ENCODE results near the gene BTG1. TPM values are rescaled to one million over a fixed set of nuclear protein-coding genes. Genes with fewer than 3 reads are reported as not detected.

BTG1 gene
- total and polyA plus RNA-seq, 9 of the 15 experiments (the other 6 are each of a cell fraction or from before 2014, with no cell fraction given): 3.7 to 28.6 (median 7.4) TPM

DNA sequence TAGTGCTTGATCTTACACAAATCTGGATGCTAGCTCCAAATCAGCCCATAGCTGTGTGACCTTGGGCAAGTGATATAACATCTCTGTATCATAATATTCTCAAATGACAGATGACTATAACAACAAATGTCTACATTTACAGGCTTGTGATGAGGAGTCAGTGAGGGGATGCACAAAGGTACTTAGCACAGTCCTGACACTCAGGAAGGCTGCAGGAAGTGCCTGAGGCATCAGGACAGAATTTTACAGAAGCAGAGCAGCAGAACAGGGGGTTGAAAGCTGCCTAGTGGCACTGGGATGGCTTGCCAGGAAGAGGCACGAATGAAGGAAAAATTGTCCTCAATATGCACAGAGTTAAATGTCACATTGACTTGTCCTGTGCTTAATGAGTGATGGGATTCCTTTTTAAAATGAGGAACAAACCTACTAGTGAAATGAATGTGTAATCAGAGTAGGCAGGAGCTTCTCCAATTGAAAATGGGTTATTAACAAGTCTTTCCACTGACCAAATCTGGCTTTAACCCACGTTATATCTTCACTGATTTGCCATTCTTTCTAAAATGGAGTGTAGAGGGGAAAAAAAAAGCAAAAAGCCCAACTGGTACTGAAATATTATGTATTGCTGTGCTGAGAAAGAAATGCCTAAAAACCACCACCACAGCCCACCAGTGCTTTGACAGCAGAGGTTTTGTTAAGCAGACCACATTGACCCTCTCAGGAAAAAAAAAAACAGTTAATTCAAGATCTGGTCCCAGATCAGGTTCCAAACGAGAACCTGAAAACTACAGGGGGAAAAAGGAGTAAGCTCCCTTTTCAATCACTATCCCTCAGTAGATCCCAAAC is 11.6 kb downstream of the BTG1 start:
- in situ Hi-C loops (cut with MboI): no loop called here
- no peak overlapping the region for H2AFZ ChIP-seq (ENCODE audit: low read depth, low read length)
- H3K9me3 ChIP-seq (replicated peaks; ENCODE audit: control insufficient read depth, insufficient read depth, low read depth, low read length): no peaks in the 10 kb centered on the region
- peaks cover 97% of the 10 kb centered on the region for H3K79me2 ChIP-seq (ENCODE audit: control insufficient read depth, insufficient read depth, low read length)
- FAIRE-seq (no peak), DNase-seq (ENCODE audit: extremely low read depth in 1 of 4, low spot score in 3 of 4) (no peak), ATAC-seq (peak; percentile 19)
- H3K4me2 ChIP-seq (ENCODE audit: insufficient read depth, low read length): no peak overlapping the region
- H3K9ac ChIP-seq (ENCODE audit: insufficient read depth in 1 of 2, low read depth in 2 of 2, low read length in 2 of 2): no peak overlapping the region
- WGBS (ENCODE audit: insufficient coverage, low coverage, missing lambda C conversion rate): 46% methylated on average over 3 of the region's 3 CpGs
- peaks cover 4% of the 10 kb centered on the region for H3K9me1 ChIP-seq (ENCODE audit: control insufficient read depth, insufficient read depth, low read length)
- intact Hi-C loops (cut with micrococcal nuclease): no loop called here
- peaks cover 4% of the 10 kb centered on the region for H4K20me1 ChIP-seq (replicated peaks; ENCODE audit: control insufficient read depth, insufficient read depth, low read length)
- TF ChIP-seq, protein P1, sequence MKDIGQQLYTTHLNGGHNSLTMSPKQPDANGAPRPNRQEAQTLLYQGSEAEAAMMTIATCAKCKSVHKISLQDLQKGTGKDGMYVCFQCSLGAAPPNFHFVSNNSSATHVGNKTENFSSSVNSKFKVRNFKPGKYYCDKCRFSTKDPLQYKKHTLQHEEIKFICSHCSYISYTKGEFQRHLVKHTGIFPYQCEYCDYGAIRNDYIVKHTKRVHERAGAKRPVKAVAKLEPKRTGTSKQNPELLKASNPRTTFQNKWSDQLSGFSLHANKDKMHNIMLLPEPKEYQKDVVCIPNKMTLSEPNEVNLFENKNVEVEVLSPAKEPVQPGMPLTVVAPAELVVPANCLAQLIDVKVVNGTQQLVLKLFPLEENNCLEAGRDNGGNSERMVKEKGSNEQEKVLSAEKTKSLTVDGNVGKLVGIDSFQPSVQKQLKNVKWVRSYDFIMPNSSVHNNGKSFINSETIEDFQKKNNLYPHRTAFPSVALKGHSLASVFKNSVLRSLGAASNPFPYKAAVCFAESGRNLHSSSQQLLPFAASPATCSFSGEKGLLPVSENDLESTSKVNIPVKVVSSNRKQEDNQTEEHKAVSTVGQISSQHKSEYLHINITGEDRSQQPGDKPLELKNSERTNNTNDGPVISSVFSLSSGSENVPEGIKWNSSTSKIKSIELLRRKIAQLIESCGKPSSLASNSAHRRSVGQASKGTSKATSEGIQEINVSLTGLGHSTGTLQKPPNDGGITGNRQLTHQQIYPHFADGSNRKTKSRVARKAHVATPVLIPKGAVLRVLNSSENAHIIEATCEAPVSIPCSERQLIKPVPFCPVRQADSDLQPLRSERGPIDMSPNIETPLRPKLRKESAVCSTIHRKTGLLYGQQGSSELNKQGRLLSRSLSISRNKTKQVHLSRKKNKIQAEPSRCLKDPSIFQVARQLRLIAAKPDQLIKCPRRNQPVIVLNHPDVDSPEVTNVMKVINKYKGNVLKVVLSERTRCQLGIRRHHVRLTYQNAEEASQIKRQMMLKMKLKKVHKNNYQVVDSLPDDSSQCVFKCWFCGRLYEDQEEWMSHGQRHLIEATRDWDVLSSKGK (CRISPR knock-in tag; IDR thresholded peaks at IDR 0.05): no peak
- TF ChIP-seq, protein P2, sequence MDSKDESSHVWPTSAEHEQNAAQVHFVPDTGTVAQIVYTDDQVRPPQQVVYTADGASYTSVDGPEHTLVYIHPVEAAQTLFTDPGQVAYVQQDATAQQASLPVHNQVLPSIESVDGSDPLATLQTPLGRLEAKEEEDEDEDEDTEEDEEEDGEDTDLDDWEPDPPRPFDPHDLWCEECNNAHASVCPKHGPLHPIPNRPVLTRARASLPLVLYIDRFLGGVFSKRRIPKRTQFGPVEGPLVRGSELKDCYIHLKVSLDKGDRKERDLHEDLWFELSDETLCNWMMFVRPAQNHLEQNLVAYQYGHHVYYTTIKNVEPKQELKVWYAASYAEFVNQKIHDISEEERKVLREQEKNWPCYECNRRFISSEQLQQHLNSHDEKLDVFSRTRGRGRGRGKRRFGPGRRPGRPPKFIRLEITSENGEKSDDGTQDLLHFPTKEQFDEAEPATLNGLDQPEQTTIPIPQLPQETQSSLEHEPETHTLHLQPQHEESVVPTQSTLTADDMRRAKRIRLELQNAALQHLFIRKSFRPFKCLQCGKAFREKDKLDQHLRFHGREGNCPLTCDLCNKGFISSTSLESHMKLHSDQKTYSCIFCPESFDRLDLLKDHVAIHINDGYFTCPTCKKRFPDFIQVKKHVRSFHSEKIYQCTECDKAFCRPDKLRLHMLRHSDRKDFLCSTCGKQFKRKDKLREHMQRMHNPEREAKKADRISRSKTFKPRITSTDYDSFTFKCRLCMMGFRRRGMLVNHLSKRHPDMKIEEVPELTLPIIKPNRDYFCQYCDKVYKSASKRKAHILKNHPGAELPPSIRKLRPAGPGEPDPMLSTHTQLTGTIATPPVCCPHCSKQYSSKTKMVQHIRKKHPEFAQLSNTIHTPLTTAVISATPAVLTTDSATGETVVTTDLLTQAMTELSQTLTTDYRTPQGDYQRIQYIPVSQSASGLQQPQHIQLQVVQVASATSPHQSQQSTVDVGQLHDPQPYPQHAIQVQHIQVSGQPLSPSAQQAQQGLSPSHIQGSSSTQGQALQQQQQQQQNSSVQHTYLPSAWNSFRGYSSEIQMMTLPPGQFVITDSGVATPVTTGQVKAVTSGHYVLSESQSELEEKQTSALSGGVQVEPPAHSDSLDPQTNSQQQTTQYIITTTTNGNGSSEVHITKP (IDR thresholded peaks at IDR 0.05; ENCODE audit: partially characterized antibody): no peak
- no peak for TF ChIP-seq SAFB2 (IDR thresholded peaks at IDR 0.05; ENCODE audit: borderline replicate concordance, low read depth, low read length, severe bottlenecking)
- no peak for TF ChIP-seq SNRNP70 (optimal IDR thresholded peaks at IDR 0.05; ENCODE audit: low read depth, low read length)
- TF ChIP-seq MTF1 (CRISPR knock-in tag; IDR thresholded peaks at IDR 0.05; ENCODE audit: borderline replicate concordance): no peak
- TF ChIP-seq CCNT2 (IDR thresholded peaks at IDR 0.05; ENCODE audit: borderline replicate concordance, extremely low read depth, insufficient read length, low read depth, low read length): no peak
- no peak for TF ChIP-seq ESRRA (IDR thresholded peaks at IDR 0.05; ENCODE audit: borderline replicate concordance, low read depth)
- TF ChIP-seq ZKSCAN3 (CRISPR knock-in tag; IDR thresholded peaks at IDR 0.05): no peak
- TF ChIP-seq ZKSCAN8 (CRISPR knock-in tag; IDR thresholded peaks at IDR 0.05): no peak
- no peak for TF ChIP-seq ZFP1 (CRISPR knock-in tag; IDR thresholded peaks at IDR 0.05)
- no peak for TF ChIP-seq ZNF121 (CRISPR knock-in tag; conservative IDR thresholded peaks at IDR 0.05)
- no peak for TF ChIP-seq SIN3A (IDR thresholded peaks at IDR 0.05; ENCODE audit: borderline replicate concordance in 2 of 2, control insufficient read depth in 1 of 2, low read depth in 2 of 2, low read length in 2 of 2)
- no peak for TF ChIP-seq COPS2 (conservative IDR thresholded peaks at IDR 0.05)
- H3K27me3 ChIP-seq (ENCODE audit: control insufficient read depth in 2 of 2, insufficient read depth in 2 of 2, low read length in 2 of 2): no peaks in the 10 kb centered on the region
- H3K27ac ChIP-seq (ENCODE audit: extremely low read depth, low read depth, low read length): no peak overlapping the region
- ChIA-PET CTCF (ENCODE audit: low intra/inter-chr PET ratio) (interaction anchor here (0.7 kb wide), 1 partner anchor 9 kb away, joined by 3 read pairs; no protein-coding TSS in a partner anchor), POLR2A (interaction anchor here (0.6 to 4.9 kb wide), 14 partner anchors 11 to 1341 kb away, joined by 3 to 44 read pairs (median 3); partner anchors contain the start of gene BTG1)
- H3K36me3 ChIP-seq (ENCODE audit: control insufficient read depth, insufficient read depth, low read length): peaks cover 2% of the 10 kb centered on the region; the same call in 1 of the 3 replicates
- no peak overlapping the region for H3K4me3 ChIP-seq
- peaks cover 0 to 41% of the 10 kb centered on the region in 2 experiments; a peak in 4 of 5 replicates for H3K4me1 ChIP-seq (replicated peaks in 1 of 2; ENCODE audit: control insufficient read depth in 2 of 2, insufficient read depth in 2 of 2, low read length in 2 of 2)
- no TSS peak for BruUV-seq (replicated peaks)

All from K562 (cell line).